Lower lobe of right lung (tissue), 2 donors: ENCODE measurements around the gene ABCG2. TPM values are rescaled to one million over a fixed set of nuclear protein-coding genes. Genes with fewer than 3 reads are reported as not detected.
"Not testable (repeated sequence)": the region's sequence is repeated elsewhere in the genome, so short reads cannot be mapped to it uniquely, and the experiment has no call there.

Experiments used
- ATAC-seq, 2 donors: fragments of 200-7000 bp; cut with Tn5 transposase; one replicate each; pipeline ENCODE4 v1.9.1; 2020 to 2022; ENCODE audit warnings: mild to moderate bottlenecking in 2 of 2, moderate library complexity in 2 of 2
- DNase-seq: peaks from one replicate; pipeline ENCODE4 v3.0.0-alpha.2; 2020
- H3K27ac ChIP-seq: fragments of 200-600 bp; one replicate; pipeline ENCODE4 v1.8.0; 2022
- H3K27me3 ChIP-seq: fragments of 200-600 bp; one replicate; pipeline ENCODE4 v1.8.0; 2022; ENCODE audit warnings: low read depth
- H3K36me3 ChIP-seq: fragments of 200-600 bp; one replicate; pipeline ENCODE4 v1.8.0; 2022; ENCODE audit warnings: mild to moderate bottlenecking
- H3K4me1 ChIP-seq: fragments of 200-600 bp; one replicate; pipeline ENCODE4 v1.8.0; 2022
- H3K4me3 ChIP-seq: fragments of 200-600 bp; one replicate; pipeline ENCODE4 v1.8.0; 2022; ENCODE audit warnings: mild to moderate bottlenecking
- H3K9me3 ChIP-seq: fragments of 200-600 bp; one replicate; pipeline ENCODE4 v1.8.0; 2022
- intact Hi-C: fragments of 100-400 bp; cut with DNase I; formaldehyde crosslinking; loops from one replicate; pipeline ENCODE4 v1.11.0; 2022
- total RNA-seq: library from RNA; stranded (reverse); fragmentation: NEBNext Ultra II Directional; extraction: Animal tissue kit (Norgen Biotek cat#: 25700); gene quantifications from one replicate; pipeline ENCODE4 v1.2.1, GENCODE V29; 2021
- TF ChIP-seq, protein P1 (sequence below): fragments of 200-600 bp; IDR thresholded peaks from one replicate; pipeline ENCODE4 v1.8.0; 2022; ENCODE audit warnings: antibody characterized with exemption, mild to moderate bottlenecking
- donor health status: DM: no; HTN: yes; CAD: no; lungs with severe emphysema.

The ABCG2 gene
- total RNA-seq, 1 donor from 2014 or later = 9.1 TPM

DNA sequence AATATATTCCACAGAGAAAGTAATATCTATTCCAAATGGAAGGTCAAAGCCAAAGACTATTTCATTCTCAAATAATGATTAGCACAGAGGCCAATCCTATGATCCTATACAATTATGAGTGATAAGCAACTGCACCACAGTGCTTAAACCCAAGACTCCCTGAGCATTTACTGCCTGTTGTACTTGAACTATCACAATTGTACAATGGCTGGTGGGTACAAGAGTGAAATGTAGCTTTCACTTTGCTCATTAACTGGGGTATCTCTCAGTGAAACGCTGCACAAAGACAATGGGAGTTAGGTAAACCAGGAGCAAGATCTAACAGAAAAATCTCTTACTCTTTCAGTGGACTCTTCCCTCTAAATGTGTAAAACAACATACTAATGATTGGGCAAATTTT, 24.3 kb downstream of the ABCG2 start:
- H3K4me1 ChIP-seq = no peaks in the 10 kb centered on the region
- no peaks in the 10 kb centered on the region for H3K36me3 ChIP-seq
- no peaks in the 10 kb centered on the region for H3K9me3 ChIP-seq
- no peak overlapping the region for H3K4me3 ChIP-seq
- H3K27ac ChIP-seq = no peak overlapping the region
- DNase-seq (no peak), ATAC-seq (no peak)
- intact Hi-C loops = no loop called here
- no peaks in the 10 kb centered on the region for H3K27me3 ChIP-seq
- TF ChIP-seq, protein P1, sequence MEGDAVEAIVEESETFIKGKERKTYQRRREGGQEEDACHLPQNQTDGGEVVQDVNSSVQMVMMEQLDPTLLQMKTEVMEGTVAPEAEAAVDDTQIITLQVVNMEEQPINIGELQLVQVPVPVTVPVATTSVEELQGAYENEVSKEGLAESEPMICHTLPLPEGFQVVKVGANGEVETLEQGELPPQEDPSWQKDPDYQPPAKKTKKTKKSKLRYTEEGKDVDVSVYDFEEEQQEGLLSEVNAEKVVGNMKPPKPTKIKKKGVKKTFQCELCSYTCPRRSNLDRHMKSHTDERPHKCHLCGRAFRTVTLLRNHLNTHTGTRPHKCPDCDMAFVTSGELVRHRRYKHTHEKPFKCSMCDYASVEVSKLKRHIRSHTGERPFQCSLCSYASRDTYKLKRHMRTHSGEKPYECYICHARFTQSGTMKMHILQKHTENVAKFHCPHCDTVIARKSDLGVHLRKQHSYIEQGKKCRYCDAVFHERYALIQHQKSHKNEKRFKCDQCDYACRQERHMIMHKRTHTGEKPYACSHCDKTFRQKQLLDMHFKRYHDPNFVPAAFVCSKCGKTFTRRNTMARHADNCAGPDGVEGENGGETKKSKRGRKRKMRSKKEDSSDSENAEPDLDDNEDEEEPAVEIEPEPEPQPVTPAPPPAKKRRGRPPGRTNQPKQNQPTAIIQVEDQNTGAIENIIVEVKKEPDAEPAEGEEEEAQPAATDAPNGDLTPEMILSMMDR = no peak

- H3K4me1 ChIP-seq = no peaks in the 10 kb centered on the region
- H3K27me3 ChIP-seq = no peaks in the 10 kb centered on the region
- TF ChIP-seq, protein P1 = no peak
- H3K27ac ChIP-seq = no peak overlapping the region
- no peak overlapping the region for H3K4me3 ChIP-seq
- ATAC-seq (no peak), DNase-seq (no peak)
- intact Hi-C loops = no loop called here
- H3K9me3 ChIP-seq = no peaks in the 10 kb centered on the region
- H3K36me3 ChIP-seq = no peaks in the 10 kb centered on the region
Observed at GRCh38 chr4:88130544-88131305, 27.7 kb downstream of the ABCG2 start.

DNA sequence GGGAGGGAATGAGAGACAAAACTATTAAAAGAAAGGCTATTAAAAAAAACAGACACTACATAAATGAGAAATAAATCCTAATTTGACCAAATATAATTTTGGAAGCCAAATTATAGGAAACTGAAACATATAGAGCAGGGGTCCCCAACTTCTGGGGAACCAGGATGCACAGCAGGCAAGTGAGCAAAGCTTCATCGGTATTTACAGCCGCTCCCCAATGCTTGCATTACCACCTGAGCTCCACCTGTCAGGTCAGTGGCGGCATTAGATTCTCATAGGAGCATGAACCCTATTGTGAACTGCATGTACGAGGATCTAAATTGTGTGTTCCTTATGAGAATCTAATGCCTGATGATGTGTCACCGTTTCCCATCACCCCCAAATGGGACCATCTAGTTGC, 28.4 kb downstream of the ABCG2 start:
- TF ChIP-seq, protein P1 = no peak
- Histone ChIP-seq H3K27ac (no peak overlapping the region), H3K9me3 (no peaks in the 10 kb centered on the region), H3K4me3 (no peak overlapping the region), H3K27me3 (no peaks in the 10 kb centered on the region), H3K36me3 (no peaks in the 10 kb centered on the region), H3K4me1 (no peaks in the 10 kb centered on the region)
- ATAC-seq = no peak
- intact Hi-C loops = no loop called here
- no peak for DNase-seq

DNA sequence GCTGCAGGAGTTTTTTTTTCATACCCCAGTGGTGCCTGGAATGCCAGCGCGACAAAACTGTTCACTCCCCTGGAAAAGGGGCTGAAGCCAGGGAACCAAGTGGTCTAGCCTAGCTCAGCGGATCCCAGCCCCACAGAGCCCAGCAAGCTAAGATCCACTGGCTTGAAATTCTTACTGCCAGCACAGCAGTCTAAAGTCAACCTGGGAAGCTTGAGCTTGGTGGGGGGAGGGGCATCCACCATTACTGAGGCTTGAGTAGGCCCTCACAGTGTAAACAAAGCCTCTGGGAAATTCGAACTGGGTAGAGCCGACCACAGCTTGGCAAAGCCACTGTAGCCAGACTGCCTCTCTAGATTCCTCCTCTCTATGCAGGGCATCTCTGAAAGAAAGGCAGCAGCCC, 36.2 kb downstream of the ABCG2 start:
- DNase-seq, H3K27me3 ChIP-seq, H3K27ac ChIP-seq, H3K4me3 ChIP-seq, ATAC-seq, H3K4me1 ChIP-seq, H3K36me3 ChIP-seq, intact Hi-C loops: not testable (repeated sequence)
- H3K9me3 ChIP-seq = peaks cover 16% of the 10 kb centered on the region

DNA sequence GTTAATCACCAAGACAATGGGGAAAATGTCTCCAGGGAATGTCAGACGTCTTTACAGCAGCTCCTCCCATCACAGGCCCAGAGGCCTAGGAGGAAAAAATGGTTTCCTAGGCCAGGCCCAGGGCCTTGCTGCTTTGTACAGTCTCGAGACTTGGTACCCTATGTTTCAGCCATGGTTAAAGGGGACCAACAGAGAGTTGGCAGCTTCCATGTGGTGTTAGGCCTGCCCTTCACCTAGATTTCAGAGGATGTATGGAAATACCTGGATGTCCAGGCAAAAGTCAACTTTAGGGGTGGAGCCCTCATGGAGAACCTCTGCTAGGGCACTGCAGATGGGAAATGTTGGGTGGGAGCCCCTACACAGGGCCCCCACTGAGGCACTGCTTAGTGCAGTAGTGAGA, 38.5 kb downstream of the ABCG2 start:
- DNase-seq = no peak
- H3K27ac ChIP-seq = no peak overlapping the region
- H3K4me3 ChIP-seq = no peak overlapping the region
- H3K36me3 ChIP-seq = no peaks in the 10 kb centered on the region
- TF ChIP-seq, protein P1 = no peak
- intact Hi-C loops = no loop called here
- ATAC-seq = no peak
- no peaks in the 10 kb centered on the region for H3K27me3 ChIP-seq
- H3K9me3 ChIP-seq = peaks cover 16% of the 10 kb centered on the region
- no peaks in the 10 kb centered on the region for H3K4me1 ChIP-seq

DNA sequence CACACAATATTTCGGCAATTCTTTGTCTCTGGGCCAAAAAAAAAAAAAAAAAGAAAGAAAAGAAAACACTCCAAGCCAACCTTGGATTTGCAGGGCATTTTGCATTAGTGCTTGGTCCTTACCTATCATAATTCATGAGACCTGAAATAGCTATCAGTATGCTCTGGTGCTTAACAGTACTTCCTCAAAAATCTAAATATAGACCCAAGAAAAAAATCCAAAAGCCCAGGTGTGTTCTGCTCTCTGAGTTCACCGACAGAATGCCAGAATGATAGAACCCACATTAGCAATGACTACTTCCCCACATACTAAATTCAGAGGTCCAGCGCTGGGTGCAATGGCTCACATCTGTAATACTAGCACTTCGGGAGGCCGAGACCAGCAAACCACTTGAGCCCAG, 42.9 kb downstream of the ABCG2 start:
- H3K4me1 ChIP-seq = no peaks in the 10 kb centered on the region
- intact Hi-C loops = no loop called here
- no peaks in the 10 kb centered on the region for H3K36me3 ChIP-seq
- ATAC-seq (no peak), DNase-seq (no peak)
- no peak overlapping the region for H3K27ac ChIP-seq
- TF ChIP-seq, protein P1 = no peak
- no peaks in the 10 kb centered on the region for H3K27me3 ChIP-seq
- peaks cover 16% of the 10 kb centered on the region for H3K9me3 ChIP-seq
- H3K4me3 ChIP-seq = no peak overlapping the region
